Inflammatory macrophage treated with lipopolysaccharide for 4 hours (primary cell): ENCODE results near the gene GAD1.

Source experiments
- DNase-seq: peaks from one replicate; pipeline ENCODE4 v3.0.0-alpha.2; 2020

Gene GAD1

DNA sequence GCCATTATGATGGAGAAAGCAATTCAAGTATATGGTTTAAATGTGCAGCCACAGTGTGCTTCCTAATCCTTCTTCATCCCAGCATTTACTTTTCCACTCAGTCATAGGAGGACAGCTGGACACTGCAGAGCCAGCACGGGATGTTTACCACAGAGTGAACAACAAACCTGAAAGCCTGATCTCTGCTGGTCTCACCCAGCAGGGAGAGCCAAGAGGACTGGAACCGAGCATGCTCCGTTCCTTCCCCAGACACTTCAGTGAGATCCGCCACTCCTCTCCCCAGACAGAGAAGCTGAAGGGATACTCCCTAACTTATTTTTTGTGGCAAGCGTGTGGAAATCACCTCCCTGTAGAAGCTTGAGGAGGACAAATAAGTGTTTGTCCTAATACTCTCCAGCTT lies 89.2 kb downstream of the GAD1 start:
- DNase-seq = no peak
